HG02571 (cell line): ENCODE results near the gene CBFA2T2.
"Not testable (repeated sequence)": the region's sequence is repeated elsewhere in the genome, so short reads cannot be mapped to it uniquely, and the experiment has no call there.

Source experiments
- ATAC-seq: cut with Tn5 transposase; IDR thresholded peaks from one replicate; pipeline ENCODE4 v1.9.1; 2021; ENCODE audit warnings: mild to moderate bottlenecking, moderate library complexity; ENCODE audit not compliant: unreplicated experiment

The CBFA2T2 gene

DNA sequence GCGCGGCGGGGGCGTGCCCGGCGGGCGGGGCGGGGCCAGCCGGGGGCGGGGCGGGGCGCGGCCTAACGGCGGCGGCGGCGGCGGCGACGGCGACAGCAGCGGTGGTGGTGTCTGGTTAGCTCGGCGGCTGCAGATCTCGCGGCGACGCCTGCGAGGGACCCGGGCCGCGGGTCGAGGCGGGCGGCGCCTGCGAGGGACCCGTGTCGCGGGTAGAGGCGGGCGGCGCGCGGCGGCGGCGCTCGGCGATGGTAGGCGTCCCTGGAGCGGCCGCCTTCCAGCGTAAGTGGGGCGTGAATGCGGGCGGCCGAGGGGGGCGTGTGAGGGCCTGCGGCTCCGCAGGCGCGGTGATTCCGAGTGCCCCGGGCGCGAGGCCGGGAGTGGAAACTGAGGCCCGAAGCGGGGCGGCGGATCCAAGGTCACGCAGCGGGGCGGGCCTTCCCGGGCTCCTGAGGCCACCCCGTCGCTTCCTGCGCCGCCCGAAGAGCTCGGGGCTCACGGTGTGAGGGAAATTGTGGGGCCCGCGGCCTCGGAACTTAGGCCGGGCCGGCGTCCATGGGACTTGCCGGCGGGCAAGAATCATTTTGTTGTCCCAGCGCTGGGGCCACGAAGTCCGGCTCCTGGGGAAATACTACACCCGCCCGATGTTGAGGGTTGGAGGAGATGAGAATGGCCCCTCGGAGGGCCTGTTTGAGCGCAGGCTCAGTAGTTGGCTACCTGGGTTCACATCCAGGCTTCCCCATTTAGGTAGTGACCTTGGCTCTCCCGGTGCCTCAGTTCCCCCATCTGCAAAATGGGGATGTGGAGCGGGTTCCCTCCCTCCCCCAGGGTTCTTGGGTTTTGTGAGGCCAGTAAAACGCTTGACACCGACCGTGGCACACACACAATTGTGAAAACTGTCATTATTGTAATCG, at the start of gene CBFA2T2:
TSS of gene CBFA2T2 (plus strand) at position 74 of the 911 bp plus-strand sequence. CDS start at position 246, 172 bp downstream.
- ATAC-seq: peak; percentile 37

DNA sequence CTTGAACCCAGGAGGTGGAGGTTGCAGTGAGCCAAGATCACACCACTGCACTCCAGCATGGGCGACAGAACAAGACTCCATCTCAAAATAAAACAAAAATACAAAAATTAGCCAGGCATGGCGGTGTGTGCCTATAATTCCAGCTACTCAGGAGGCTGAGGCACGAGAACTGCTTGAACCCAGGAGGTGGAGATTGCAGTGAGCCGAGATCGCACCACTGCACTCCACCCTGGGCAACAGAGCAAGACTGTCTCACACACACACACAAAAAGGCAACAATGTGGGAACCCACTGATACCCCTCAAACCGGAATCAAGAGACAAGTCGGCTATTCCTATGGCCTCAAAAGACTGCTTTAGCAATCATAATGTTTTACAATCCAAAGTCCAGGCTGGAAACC, 49.3 kb upstream of the CBFA2T2 start:
- ATAC-seq: not testable (repeated sequence)

DNA sequence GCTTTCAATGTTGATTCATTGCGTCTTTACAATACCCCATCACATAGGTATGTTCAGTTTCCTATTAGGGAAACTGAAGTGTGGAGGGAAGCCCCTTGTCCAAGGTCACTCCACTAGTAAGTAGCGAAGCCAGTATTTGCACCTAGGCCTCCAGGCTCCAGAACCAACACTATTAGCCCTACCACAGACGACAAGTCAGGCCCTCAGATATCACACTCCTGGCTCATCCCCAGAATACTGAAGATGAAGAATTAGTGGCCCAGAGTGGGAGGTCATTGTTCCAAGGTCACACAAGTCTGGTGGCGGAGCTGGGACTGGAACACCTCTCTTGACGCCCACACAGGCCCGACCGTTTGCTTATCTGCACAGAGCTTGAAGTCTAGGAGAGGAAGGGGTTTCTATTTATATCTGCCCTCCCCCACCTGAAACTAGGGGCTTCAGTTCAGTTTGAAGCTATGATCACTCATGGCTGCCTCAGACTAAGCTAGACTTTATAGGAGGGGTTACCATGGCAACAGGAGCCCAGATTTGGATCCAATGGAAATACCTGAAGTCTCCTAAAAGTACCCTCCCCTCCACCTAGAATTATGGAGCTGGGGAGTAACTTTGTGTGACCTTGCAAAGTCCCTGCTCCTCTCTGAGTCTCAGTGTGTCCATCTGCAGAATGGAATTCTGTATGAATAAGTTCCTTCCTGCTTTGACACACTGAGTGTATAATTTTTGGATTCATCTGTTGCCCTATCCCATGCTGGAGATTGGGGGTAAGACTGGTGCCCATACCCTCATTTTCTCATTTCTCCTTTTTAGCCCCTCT, 48.5 kb upstream of the CBFA2T2 start:
- no peak for ATAC-seq

DNA sequence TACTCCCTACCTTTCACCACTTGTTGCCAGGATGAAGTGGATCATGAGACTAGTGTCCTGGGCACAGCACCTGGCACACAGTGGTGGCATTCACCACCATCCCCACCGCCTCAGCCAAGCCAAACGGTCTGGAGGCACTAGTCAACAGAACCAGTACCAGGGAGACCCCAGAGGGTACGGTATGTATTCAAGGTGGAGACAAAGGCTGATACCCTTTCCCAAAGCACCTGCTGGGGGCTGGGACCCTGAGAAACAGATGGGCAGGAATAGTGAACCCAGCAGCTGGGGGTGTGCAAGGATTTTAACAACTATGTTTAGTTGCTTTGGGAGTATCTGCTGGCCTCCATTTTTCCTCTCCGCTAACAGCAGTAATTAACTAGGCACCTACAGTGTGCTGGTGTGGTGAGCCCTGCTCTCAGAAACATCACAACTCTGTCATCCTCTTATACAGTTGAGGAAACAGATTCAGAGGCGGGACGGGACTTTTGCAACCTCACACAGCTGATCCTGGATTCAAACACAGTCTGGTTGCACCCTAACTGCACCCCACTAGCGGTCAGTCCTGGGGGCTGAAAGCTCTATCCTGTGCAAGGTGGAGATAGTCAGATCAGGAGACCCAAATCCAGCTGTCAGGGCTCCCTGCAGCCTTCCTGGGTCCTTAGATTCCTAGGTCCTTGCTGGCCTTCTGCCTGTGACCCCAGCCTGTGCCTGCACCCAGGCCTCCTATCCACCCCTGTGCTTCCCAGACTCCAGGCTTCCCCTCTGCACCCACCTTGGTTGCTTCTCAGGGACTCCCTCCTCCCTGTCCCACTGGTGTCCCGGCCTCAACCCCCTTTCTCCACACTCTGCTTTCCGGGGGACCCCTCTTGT, 47.5 kb upstream of the CBFA2T2 start:
- ATAC-seq: no peak

DNA sequence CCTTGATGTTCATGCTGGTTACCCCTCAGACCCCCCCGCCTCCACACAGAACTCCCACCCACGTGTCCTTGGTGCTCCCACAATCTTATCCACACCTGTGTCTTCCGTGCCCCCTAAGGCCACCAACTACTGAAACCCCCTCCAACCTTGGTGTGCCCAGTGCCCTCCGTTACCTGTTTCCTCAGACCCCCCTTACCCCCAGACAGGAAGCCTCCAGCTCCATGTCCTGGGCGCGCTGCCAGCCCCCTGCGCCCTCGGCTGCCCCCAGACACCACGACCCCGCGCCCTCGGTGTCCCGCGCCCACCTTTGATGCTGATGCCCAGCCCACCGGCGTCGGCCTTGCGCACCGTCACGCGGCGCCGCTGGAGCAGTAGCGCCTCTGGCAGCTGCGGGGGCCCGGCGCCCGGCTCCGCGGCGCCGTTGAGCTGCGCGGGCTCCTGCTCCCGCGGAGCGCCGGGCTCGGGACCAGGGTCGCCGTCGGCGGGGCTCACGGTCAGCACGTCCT, 46.8 kb upstream of the CBFA2T2 start:
- ATAC-seq: no peak

DNA sequence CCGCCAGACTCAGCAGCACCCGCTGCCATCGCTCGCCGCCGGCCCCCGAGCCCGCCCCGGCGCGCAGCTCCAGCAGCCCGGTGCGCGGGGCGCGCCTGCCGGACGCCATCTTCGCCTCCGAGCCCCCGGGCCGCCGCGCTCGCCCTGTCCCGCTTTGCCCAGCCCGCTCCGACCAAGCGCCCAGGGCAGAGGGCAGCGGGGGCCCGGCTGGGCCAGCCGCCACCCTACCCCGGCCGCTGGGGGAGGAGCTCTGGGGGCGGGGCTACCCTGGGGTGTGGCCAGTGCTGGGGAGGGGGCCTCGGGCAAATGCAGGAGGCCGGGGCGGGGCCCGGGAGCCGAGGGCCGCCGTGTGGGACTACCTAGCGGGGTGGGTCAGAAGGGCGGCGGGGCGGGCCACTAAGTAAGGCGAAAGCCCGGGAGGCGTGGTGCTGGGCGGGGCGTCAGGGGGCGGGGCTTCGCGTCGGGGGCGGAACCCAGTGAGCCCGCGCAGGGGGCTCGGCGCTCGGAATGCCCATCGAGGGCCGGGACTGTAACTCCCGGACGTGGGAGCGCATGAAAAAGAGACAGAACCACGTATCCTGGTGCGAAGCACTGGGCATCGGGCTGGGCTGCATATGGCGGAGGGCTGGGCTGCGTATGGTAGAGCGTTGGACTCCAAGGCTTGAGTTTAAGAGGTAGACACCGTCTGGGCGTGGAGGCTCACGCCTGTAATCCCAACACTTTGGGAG, 46.2 kb upstream of the CBFA2T2 start, which contains the start of gene SNTA1:
TSS of gene SNTA1 (minus strand) at position 252 of the 728 bp plus-strand sequence. CDS start at position 109, 143 bp downstream.
- ATAC-seq: peak; percentile 78

DNA sequence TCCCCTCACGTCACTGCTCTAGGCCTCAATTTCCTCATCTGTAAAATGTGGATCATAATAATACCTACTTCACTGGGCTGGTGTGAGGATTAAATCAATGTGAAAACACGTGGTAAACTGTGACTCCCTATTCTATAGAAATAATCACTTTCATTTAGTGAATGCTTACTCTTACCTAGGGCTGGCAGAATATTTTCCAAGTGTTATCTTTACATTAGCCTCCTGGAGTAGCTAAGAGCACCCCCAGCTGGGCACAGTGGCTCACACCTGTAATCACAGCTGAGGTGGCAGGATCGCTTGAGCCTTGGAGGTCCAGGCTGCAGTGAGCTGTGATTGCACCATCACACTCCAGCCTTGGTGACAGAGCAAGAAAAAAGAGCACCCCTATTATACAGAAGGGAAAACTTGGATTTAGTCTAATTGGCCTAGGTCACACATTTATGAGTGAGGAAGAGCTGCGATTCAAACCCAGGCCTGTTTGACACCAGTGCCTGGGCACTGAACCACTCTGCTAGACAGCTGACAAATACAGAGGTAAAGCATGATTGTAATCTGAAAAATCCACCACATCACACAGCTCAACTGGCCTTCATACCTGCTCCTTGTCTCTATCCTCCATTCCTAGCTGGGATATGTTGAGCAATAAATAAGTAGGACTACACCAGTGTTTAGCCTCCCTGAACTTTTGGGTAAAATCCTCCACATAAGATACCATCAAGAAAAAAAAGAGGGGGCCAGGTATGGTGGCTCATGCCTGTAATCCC, 44.9 kb upstream of the CBFA2T2 start:
- ATAC-seq: no peak

DNA sequence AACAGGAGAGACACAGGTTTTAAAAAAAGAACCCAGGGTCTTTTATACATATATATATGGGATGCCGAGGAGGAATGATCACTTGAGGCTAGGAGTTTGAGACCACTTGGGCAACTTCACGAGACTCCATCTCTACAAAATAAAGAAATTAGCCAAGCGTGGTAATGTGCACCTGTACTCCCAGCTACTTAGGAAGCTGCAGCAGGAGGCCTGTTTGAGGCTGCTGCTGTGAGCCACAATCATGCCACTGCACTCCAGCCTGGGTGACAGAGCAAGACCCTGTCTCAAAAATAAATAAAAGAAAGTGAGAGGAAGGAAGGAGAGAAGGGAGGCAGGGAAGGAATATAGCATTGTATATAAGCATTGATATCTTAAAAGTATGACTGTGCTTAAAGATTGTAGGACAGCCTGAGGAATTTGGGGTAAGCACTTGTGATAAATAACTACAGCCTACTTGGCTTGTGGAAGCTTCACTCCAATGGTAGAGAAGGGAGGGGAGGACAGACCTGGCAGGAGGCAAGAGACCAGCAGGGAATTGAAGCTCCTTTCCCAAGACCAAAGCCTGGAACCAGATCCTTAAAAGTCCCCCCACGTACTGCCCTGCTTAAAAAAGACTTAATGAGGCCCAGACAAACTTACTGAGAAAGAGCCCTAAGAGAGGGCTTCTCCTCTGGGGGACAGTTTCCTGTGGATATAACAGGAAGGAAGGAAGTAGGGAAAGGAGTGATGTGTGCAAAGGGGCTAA, 43.8 kb upstream of the CBFA2T2 start:
- ATAC-seq: no peak

DNA sequence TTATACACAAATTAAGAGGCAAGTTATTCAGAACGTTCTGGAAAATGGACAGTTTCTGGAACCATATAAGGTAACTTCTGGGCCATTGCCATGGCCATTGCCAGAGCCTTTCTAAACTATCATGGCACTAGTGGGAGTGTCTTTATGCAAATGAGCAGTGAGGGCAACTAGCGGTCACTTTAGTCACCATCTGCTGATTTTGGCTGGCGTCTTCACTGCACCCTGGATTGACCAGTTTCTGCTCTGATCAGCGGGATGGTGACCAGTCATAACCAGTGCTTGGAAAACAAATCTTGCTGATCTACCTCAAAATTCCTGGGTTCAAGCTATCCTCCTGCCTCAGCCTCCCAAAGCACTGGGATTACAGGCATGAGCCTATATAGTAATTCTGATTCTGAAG, 39.0 kb upstream of the CBFA2T2 start:
- no peak for ATAC-seq

DNA sequence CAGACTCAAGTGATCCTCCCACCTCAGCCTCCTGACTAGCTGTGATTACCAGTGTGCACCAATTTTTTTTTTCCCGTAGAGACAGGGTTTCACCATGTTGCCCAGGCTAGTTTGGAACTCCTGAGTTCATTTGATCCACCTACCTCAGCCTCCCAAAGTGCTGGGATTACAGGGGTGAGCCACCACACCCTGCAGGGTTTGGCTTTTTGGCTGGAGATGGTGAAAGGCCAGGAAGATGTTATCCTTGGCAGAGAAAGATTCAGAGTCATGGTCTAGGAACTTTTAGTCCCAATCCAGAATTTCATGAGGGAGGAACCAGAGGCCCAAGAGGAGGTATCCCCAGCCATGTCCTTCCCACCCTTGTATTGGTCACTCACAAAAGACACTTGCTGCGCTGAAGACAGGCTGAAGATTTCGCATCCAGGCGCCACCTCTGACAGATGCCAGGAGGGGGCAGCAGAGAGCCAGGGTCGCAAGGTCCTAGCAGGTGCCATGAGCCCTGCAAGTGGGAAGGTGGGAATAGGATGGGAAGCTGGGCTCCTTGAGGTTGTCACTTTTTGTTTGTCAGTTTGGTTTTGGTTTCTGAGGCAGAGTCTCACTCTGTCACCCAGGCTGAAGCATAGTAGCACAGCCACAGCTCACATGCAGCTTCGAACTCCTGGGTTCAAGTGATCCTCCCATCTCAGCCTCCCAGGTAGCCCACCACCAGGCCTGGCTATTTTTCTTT, 32.8 kb upstream of the CBFA2T2 start:
- not testable (repeated sequence) for ATAC-seq

DNA sequence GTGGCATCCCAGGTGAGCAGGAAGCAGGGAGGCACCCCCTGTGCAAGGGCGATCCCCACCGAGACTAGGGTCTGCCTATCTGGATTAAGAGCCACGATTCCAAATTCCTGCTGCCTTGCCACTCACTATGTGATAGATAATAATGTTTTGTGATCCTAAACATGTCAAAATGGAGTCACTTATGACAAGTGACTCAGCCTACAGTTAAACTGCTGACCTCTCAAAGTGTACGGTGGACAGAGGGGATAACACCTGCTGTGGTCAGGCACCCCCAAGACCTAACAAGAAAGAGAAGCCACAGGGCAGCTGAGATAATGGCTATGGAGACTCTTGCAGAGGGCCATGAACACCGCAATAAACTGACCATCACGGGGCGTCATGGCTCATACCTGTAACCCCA, 30.3 kb upstream of the CBFA2T2 start:
- no peak for ATAC-seq

DNA sequence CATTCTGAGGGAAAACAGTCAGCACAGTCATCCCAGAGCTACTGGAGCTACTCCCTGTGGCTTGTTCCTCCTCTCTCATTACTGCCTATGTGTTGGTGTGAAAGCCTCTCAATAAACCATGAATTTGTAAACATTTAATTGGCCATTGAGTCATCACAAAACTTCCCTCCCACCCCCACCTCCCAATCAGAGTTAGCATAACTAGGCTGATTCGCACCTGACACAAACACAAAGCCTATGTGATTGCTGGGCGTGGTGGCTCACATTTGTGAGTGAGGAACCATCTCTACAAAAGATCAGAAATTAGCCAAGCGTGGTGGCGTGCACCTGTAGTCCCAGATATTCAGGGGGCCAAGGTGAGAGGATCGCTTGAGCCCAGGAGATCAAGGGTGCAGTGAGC, 29.2 kb upstream of the CBFA2T2 start:
- no peak for ATAC-seq

DNA sequence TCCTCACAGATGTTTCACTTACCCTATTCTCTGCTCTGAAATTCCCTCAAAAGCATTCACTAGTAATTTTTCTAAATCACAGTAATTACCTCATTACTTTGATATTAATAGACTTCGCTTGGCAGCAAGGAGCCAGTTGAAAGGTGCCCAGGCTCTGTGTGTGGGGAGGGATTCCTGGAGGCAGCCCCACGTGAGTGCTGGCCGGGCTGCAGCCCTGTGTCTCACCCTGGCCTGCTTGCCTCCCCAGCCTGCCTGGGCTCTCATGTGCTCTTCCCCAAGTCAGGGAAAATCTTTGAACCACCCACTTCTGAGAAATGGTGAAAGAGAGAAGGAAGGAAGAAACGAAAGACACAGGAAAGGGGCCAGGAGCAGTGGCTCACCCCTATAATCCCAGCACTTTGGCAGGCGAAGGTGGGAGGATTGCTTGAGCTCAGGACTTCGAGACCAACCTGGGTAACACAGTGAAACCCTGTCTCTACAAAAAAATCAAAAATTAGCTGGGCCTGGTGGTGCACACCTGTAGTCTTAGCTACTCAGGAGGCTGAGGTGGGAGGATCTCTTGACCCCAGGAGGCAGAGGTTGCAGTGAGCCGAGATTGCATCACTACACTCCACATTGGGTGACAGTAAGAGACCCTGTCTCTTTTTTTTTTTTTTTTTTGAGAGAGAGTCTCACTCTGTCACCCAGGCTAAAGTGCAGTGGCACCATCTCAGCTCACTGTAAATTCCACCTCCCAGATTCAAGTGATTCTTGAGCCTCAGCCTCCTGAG, 26.4 kb upstream of the CBFA2T2 start:
- no peak for ATAC-seq

DNA sequence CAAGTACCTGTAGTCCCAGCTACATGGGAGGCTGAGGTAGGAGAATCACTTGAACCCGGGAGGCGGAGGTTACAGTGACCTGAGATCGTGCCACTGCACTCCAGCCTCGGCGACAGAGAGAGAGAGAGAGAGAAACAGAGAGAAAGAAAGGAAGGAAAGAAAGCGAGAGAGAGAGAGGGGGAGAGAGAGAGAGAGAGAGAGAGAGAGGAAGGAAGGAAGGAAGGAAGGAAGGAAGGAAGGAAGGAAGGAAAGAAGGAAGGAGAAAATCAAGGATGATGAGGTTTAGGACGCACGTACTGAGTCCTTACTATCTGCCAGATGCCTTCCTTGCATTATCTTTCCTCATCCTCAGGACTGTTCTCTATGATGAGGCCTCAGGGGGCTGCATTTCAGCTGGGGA, 25.1 kb upstream of the CBFA2T2 start:
- not testable (repeated sequence) for ATAC-seq

DNA sequence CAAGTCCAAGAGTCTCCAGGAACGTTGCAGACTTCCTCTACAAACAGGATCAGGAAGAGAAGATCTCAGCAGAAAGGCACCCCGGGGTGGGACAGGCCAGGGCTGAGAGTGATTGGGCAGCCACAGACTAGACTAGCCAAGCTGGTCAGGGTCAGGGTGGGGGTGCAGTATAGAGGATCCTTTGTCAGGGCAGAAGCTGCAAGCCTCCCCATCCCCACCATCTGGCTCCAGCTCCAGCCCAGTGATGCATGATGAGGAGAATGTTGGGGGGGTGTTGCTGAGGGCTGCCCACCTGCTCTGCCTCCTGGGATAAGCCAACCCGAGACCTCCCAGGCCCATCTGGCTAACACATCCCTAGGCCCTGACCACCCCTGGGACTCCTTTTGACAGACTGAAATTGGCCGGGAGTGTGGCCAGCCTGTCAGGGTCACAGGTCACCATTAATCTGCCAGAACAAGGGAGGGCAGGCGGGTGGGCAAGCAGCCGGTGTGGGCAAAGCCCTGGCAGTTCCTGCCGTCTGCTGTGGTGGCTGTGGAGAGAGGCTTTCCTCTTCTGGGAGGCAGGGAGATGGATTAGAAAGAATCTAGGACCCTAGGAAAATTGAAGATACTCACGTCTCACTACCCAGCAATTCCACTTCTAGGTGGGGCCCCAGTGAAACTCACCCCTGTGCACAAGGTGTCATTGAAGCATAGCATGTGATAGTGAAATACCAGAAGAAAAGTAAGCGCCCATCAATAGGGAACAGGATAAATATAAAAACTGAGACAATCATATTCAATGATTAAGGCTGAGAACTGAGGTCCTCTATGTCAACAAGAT, 24.2 kb upstream of the CBFA2T2 start:
- no peak for ATAC-seq

DNA sequence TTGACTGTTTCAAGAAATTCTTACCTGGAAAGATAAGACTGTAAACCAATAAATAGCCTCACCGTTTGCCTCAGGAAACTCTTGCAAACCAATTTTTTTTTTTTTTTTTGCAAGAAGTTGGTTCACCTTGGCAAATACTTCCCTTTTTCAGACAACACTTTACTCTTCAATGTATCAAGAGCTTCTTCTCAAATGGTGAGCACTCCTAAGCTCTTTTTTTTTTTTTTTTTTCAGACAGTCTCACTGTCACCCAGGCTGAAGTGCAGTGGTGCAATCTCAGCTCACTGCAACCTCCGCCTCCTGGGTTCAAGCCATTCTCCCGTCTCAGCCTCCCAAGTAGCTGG, 23.6 kb upstream of the CBFA2T2 start:
- ATAC-seq: no peak
